Measurements from ENCODE around the gene P2RY8.
"Not testable (repeated sequence)": the region's sequence is repeated elsewhere in the genome, so short reads cannot be mapped to it uniquely, and the experiment has no call there.

P2RY8 gene

DNA sequence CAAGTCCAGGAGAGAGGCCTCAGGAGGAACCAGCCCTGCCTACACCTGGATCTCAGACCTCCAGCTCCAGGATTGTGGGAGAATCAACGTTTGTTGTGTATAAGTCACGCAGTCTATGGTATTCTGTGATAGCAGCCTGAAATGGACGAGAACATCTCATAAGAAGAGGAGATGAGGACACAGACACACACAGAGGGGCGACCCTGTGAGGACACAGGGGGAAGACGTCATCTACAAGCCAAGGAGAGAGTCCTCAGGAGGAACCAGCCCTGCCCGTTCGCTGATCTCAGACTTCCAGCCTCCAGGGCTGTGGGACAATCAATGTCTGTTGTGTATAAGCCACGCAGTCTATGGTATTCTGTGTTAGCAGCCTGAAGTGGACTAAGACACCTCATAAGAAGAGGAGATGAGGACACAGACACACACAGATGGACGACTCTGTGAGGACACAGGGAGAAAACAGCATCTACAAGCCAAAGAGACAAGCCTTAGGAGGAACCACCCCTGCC is 20.3 kb downstream of the P2RY8 start:
- no peak for DNase-seq

DNA sequence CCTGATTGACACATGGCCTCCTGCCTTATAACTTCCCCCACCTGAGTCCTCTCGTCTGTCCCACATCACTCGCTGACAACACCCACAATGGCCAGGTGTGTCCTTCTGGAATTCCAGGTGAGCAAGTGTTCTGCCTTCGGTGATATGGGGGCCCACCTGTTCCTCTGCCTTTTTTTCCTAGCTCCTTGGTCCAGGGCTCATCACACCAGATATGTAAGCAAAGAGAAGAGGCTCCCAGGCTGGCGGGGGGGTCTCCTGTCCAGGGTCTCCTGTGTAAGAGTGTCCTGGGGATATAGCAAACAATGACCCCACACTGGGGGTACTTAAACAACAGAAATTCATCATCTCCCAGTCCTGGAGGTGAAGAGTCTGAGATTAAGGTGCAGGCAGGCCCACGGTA is 25.2 kb downstream of the P2RY8 start:
- no peak for DNase-seq

- no peak for DNase-seq
These were observed 25.8 kb downstream of the P2RY8 start for GRCh38 chrX:1511150-1511549.

DNA sequence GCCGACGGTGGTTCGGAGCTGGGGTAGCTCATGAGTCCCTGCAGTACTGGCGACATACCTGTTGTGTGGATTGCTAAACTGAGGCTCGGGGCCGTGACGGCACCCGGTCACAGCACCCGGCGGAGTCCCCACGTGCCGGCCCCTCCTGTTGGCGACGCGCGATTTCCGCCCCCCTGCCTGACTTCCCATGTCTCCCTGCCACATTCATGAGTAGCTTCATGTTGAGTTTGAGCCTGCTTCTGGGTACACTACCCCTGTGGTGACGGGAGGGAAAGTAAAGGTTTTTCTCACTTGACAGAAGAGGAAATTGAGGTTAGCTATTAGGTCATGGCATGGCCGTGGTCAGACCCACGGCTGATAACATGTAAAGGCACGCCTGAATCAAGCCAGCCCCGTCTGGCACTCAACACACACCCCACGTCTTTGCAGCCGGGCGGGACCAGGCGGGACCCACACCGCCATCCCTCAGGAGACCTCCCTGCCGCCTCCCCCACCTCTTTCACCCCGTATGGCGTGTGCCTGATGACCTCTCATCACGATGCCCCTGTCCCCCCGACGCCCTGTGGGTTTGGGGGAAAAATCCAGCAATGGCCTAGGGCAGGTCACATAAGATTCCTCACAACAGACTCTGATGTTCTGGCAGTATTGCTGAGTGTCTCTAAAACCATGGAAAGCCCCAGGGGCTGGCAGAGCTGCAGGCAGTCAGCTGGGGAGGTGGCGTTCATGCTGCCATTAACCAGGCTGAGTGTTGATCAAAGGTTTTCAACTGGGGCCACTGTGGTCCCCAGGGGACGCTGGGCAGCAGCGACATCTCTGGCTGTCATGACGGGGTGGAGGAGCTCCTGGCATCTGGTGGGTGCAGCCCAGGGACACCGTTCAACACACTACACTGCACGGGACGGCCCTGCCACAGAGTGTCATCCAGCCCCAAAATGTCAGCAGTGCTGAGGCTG is 29.2 kb downstream of the P2RY8 start:
- DNase-seq = no peak

- DNase-seq = no peak
These were observed 30.1 kb downstream of the P2RY8 start for GRCh38 chrX:1506916-1507315.

GRCh38 chrX:1502853-1503252 is 34.1 kb downstream of the P2RY8 start:
- DNase-seq = no peak

GRCh38 chrX:1502241-1502640 is 34.7 kb downstream of the P2RY8 start:
- no peak for DNase-seq

DNA sequence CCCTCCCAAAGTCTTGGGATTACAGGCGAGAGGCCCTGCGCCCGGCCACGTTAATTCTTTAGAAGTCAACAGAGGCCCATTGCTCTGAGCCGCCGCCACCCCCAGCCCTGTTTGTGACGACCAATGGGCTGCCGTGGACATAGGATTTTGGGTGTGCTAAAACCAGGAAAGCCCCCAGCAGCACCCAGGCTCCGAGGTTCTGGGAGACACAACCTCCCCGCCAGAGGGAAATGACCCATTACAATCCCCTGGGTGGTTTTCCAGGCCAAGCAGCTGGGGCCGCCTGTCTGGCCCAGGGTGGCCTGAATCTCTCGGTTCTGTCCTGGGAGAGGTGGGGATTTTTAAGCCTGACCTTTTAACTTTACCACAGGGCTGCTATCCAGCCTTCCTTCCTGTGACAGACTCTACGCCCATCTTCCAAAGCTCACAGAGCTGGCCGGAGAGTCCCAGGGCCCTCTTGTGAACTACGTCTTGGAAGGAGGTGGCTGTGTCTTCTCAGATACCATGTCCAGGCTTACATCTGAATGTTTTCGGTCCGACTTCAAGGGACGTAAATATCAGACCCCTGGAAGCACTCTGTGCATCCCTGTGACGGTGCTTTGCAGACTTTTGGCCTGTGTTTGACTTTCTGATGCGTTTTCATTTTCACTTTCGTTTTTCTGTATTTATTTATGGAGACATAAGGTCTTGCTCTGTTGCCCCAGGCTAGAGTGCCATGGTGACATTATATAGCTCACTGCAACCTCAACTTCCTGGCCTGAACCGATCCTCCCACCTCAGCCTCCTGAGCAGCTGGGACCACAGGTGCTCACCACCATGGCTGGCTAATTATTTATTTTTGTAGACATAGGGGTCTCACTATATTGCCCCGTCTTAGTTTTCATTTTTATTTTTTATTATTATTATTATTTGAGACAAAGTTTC is 36.0 kb downstream of the P2RY8 start:
- DNase-seq = no peak

- no peak for DNase-seq
These were observed 40.9 kb downstream of the P2RY8 start for GRCh38 chrX:1496076-1496475.

- peak in 1 of 2 experiments; percentile 42 for DNase-seq
These were observed 43.0 kb downstream of the P2RY8 start for GRCh38 chrX:1493877-1494510.

GRCh38 chrX:1493412-1493811 is 43.6 kb downstream of the P2RY8 start:
- DNase-seq = no peak

- DNase-seq = no peak
These were observed 44.5 kb downstream of the P2RY8 start for GRCh38 chrX:1492421-1493012.

DNA sequence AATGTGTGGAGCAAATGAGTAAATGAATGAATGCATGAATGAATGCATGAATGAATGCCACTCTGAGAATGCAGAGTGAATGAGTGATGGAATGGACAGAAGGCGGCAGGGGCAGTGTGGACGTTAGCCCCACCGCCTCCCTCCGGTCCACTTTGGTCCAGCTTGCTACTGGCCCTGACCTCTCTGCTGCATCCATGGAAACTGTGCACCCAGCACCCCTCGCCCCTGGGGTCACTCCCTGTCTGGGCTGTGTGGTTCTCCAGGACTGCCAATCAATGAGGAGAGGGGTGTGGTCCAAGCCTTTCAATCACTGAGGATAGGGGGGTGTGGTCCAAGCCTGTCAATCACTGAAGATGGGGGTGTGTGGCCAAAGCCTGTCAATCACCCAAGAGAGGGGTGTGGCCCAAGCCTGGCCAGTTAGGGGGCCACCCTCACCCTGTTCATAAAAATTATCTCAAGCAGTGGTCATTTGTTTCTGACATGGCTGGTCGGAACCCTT is 45.1 kb downstream of the P2RY8 start:
- DNase-seq = no peak

DNA sequence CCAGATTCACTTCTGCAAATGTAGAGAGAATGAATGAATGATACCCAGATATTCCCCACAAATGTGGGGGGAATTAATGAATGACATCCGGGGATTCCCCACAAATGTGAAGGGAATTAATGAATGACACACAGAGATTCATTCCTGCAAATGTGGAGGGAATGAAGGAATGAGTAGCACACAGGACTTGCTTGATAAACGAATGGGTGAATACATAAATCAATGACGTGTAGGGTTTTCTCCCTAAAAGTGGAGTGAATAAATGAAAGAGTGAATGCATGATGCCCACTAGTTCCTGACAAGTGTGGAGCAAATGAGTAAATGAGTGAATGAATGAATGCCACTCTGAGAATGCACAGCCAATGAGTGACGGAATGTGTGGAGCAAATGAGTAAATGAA is 45.7 kb downstream of the P2RY8 start:
- DNase-seq = not testable (repeated sequence)

DNA sequence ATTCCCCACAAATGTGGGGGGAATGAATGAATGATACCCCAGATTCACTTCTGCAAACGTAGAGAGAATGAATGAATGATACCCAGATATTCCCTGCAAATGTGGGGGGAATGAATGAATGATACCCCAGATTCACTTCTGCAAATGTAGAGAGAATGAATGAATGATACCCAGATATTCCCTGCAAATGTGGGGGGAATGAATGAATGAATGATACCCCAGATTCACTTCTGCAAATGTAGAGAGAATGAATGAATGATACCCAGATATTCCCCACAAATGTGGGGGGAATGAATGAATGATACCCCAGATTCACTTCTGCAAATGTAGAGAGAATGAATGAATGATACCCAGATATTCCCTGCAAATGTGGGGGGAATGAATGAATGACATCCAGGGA is 46.3 kb downstream of the P2RY8 start:
- not testable (repeated sequence) for DNase-seq

- DNase-seq = not testable (repeated sequence)
These were observed 47.6 kb downstream of the P2RY8 start for GRCh38 chrX:1489354-1489753.

- no peak for DNase-seq
These were observed 48.2 kb downstream of the P2RY8 start for GRCh38 chrX:1488745-1489144.

- DNase-seq = no peak
These were observed 48.8 kb downstream of the P2RY8 start for GRCh38 chrX:1488141-1488540.

DNA sequence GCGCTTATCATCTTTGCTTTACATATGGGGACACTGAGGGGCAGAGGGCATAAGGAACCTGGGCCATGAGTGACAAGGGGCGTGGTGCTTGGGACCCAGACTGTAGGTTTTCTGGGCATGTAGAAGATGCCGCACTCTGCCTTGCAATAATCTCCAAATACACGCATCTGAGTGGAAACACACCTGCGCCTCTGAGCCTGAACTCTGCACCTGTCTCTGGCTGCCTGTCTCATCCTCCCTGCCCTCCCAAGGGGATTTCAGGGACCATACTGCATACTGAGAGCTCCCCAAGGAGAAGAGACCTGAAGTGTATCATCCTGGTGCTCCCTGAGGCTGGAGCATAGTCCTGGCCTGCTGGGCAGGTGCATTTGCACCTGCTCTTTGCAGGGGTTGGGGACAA is 49.6 kb downstream of the P2RY8 start:
- no peak for DNase-seq

GRCh38 chrX:1486749-1487361 is 50.1 kb downstream of the P2RY8 start:
- no peak for DNase-seq

DNA sequence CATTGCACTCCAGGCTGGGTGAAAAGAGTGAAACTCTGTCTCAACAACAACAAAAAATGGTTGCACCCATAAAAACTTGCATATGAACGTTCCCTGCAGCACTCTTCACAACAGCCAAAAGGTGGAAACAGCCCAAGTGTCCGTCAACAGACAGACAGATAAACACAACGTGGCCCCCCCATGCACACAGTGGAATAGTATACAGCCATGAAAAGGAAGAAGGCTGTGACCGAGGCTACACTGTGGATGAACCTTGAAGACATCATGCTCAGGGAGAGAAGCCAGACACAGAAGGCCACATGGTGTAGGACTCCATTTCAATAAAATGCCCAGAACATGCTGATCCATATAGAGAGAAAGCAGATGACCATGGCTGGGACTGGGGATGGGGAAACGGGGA is 50.8 kb downstream of the P2RY8 start:
- DNase-seq = no peak

DNA sequence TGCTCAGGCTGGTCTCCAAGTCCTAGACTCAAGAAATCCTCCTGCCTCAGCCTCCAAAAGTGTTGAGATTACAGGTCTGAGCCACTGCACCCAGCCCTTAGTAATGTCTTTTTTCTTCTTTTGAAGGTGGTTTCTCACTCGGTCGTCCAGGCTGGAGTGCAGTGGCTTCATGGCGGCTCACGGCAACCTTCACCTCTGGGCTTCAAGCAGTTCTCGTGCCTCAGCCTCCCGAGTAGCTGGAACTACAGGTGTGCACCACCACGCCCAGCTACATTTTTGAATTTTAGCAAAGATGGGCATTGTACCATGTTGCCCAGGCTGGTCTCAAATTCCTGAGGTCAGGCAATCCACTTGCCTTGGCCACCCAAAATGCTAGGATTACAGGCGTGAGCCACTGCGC is 52.0 kb downstream of the P2RY8 start:
- no peak for DNase-seq

Data from Kasumi-1 (cell line).